Ascending aorta (tissue), 2 donors: Measurements from ENCODE around the gene SLC5A1. TPM values are rescaled to one million over a fixed set of nuclear protein-coding genes. Genes with fewer than 3 reads are reported as not detected.
"Not testable (repeated sequence)": the region's sequence is repeated elsewhere in the genome, so short reads cannot be mapped to it uniquely, and the experiment has no call there.

Experiments
- DNase-seq, 2 donors: peaks; one replicate each; pipeline ENCODE4 v3.0.0-alpha.2; 2019; ENCODE audit warnings: low spot score in 2 of 2
- H3K27ac ChIP-seq, 2 donors: fragments of 200-600 bp; sonication (generic); one replicate each; pipeline ENCODE4 v1.5.1; 2016 to 2017; ENCODE audit warnings: mild to moderate bottlenecking in 1 of 2
- H3K27me3 ChIP-seq: fragments of 200-600 bp; sonication (generic); one replicate; pipeline ENCODE4 v1.5.1; 2017
- H3K36me3 ChIP-seq, 2 donors: fragments of 200-600 bp; sonication (generic); one replicate each; pipeline ENCODE4 v1.5.1; 2016
- H3K4me1 ChIP-seq, 2 donors: fragments of 200-600 bp; sonication (generic); one replicate each; pipeline ENCODE4 v1.5.1; 2016 to 2017; ENCODE audit warnings: mild to moderate bottlenecking in 1 of 2
- H3K4me3 ChIP-seq, 2 donors: fragments of 200-600 bp; sonication (generic); one replicate each; pipeline ENCODE4 v1.5.1; 2016 to 2017; ENCODE audit warnings: mild to moderate bottlenecking in 1 of 2
- H3K9me3 ChIP-seq, 2 donors: fragments of 200-600 bp; sonication (generic); one replicate each; pipeline ENCODE4 v1.5.1; 2016
- intact Hi-C: fragments of 100-400 bp; cut with DNase I; formaldehyde crosslinking; loops from one replicate; pipeline ENCODE4 v1.15.1; 2023
- total RNA-seq: library from RNA; depleted of rRNA; stranded (reverse); fragments of >200 nt; gene quantifications from one replicate; pipeline ENCODE4 v1.1.0, GENCODE V29; 2016
- TF ChIP-seq, protein P1 (sequence below), 3 experiments: fragments of 200-600 bp in 2 of 3; fragments of 450-650 bp in 1 of 3; sonication (generic) in 2 of 3; IDR thresholded peaks; one replicate each; pipeline ENCODE4 v1.5.1; 2016 to 2019; ENCODE audit warnings: antibody characterized with exemption in 3 of 3, mild to moderate bottlenecking in 1 of 3, moderate library complexity in 1 of 3

Gene SLC5A1
- total RNA-seq, 1 donor from 2014 or later = not detected

DNA sequence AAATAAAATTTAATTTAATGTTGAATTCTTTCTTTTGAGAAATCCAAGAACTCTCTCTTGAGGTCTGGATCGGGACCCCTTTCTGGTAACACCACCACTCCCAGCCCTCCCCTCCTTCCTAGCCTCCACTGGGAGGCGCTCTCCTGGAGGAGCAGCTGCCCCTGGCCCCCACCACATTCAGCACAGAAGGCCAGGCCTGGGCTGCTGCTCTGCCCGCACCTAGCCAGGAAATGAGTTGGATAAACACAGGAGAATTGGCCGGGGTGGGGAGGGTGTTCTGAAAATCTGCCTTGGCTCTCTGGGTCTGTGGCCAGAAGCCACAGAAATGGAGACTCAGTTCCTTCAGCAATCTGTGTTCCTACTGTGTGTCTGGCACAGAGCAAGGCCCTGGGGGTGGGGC lies 84.8 kb downstream of the SLC5A1 start:
- no peaks in the 10 kb centered on the region for H3K36me3 ChIP-seq
- no peak for DNase-seq
- H3K9me3 ChIP-seq = no peaks in the 10 kb centered on the region
- no peak overlapping the region for H3K4me3 ChIP-seq
- TF ChIP-seq, protein P1, sequence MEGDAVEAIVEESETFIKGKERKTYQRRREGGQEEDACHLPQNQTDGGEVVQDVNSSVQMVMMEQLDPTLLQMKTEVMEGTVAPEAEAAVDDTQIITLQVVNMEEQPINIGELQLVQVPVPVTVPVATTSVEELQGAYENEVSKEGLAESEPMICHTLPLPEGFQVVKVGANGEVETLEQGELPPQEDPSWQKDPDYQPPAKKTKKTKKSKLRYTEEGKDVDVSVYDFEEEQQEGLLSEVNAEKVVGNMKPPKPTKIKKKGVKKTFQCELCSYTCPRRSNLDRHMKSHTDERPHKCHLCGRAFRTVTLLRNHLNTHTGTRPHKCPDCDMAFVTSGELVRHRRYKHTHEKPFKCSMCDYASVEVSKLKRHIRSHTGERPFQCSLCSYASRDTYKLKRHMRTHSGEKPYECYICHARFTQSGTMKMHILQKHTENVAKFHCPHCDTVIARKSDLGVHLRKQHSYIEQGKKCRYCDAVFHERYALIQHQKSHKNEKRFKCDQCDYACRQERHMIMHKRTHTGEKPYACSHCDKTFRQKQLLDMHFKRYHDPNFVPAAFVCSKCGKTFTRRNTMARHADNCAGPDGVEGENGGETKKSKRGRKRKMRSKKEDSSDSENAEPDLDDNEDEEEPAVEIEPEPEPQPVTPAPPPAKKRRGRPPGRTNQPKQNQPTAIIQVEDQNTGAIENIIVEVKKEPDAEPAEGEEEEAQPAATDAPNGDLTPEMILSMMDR (IDR thresholded peaks at IDR 0.05) = no peak
- intact Hi-C loops = no loop called here
- H3K4me1 ChIP-seq = no peaks in the 10 kb centered on the region
- H3K27me3 ChIP-seq = no peaks in the 10 kb centered on the region
- H3K27ac ChIP-seq = no peak overlapping the region

DNA sequence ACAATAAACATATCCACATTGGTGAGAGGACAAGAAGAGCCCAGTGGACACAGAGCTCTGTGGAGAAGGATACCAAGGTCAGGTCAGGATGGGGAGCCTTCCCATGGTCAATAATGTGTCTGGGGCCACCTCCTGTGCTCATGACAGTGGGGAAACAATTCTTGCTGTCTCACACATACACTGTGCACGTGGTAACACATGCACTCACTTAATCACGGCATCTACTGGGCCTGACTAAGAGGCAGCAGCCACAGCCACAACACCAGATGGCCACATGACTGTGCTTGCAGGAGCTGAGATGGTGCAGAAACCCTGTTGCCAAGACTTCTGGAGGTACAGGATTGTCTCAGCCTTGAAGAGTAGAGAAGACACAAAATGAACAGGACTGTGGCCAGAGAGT lies 87.4 kb downstream of the SLC5A1 start:
- TF ChIP-seq, protein P1 (IDR thresholded peaks at IDR 0.05) = no peak
- Histone ChIP-seq H3K27ac (no peak overlapping the region), H3K36me3 (no peaks in the 10 kb centered on the region), H3K4me3 (no peak overlapping the region), H3K27me3 (no peaks in the 10 kb centered on the region), H3K4me1 (no peaks in the 10 kb centered on the region), H3K9me3 (no peaks in the 10 kb centered on the region)
- no peak for DNase-seq
- intact Hi-C loops = no loop called here

DNA sequence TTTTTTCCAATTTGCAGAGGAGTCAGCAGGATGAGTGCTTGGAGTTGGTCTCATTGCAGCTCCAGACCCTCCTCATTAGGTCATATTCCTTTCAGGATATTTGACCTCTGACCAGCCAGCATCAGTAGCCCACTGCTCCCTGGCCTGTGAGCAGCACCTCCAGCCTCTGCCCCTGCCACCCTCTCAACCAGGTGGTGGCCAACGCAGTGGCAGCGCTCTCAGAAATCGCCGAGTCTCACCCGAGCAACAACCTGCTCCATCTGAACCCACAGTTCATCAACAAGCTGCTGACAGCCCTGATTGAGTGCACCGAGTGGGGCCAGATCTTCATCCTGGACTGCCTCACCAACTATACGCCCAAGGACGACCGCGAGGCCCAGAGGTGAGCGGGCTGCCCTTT lies 89.1 kb downstream of the SLC5A1 start:
- Histone ChIP-seq H3K4me1 (no peaks in the 10 kb centered on the region), H3K4me3 (no peak overlapping the region), H3K9me3 (no peaks in the 10 kb centered on the region), H3K36me3 (no peaks in the 10 kb centered on the region), H3K27ac (no peak overlapping the region), H3K27me3 (no peaks in the 10 kb centered on the region)
- no peak for DNase-seq
- intact Hi-C loops = no loop called here
- TF ChIP-seq, protein P1 (IDR thresholded peaks at IDR 0.05) = no peak

DNA sequence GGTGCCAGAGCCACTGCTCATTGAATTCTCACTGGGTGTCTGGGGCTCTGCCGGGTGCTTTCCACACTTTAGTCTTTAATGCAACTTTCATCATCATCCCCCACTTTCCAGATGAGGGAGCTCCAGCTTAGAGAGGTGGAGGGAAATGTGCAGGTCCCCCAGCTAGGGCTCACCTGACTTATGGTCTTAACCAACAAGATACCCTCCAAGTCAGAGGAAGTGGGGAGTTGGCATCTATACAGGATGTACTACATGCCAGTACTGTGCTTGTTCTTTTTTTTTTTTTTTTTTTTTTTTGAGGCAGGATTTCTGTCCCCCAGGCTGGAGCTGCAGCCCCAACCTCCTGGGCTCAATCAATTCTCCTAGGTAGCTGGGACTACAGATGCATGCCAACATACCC lies 89.7 kb downstream of the SLC5A1 start:
- TF ChIP-seq, protein P1 (IDR thresholded peaks at IDR 0.05) = no peak
- Histone ChIP-seq H3K9me3 (no peaks in the 10 kb centered on the region), H3K27me3 (no peaks in the 10 kb centered on the region), H3K4me3 (no peak overlapping the region), H3K36me3 (no peaks in the 10 kb centered on the region), H3K27ac (no peak overlapping the region), H3K4me1 (no peaks in the 10 kb centered on the region)
- DNase-seq = no peak
- intact Hi-C loops = no loop called here

DNA sequence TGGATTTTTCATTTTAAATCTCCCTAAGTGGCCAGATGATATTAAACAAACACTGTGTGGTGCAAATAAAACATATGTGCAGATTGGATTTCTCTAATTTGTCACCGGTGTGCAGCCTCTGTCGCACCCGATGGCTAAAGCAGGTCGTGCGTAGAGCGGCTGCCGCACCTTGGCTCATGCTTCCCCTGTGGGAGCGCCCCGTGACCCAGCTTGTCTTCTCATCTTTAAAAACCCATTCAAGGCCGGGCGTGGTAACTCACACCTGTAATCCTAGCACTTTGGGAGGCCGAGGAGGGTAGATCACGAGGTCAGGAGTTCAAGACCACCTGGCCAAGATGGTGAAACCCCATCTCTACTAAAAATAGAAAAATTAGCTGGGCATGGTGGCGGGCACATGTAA lies 91.7 kb downstream of the SLC5A1 start:
- H3K27me3 ChIP-seq, DNase-seq, H3K27ac ChIP-seq, H3K9me3 ChIP-seq, intact Hi-C loops, H3K4me3 ChIP-seq, H3K4me1 ChIP-seq, H3K36me3 ChIP-seq: not testable (repeated sequence)

DNA sequence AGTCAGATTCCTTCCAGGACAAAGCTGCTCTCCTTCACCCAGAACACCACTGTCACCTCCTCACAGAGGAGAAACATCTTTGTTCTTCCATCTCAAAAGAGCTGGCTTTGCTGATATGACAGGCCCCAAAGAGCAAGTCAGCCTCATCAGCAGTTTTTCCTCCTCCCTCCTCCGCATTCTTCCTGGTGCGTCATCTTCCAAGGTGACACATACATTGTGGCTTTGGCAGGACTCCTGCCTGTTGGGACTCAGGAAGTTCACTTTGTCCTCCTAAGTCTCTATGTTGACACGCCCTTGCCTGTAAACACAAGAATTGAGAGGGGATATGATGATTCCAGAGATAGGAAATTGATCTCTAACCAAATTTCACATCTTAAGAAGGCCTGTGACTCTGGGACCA lies 92.9 kb downstream of the SLC5A1 start:
- H3K4me3 ChIP-seq, DNase-seq, H3K9me3 ChIP-seq, H3K27ac ChIP-seq, H3K36me3 ChIP-seq, H3K4me1 ChIP-seq, intact Hi-C loops, H3K27me3 ChIP-seq: not testable (repeated sequence)

DNA sequence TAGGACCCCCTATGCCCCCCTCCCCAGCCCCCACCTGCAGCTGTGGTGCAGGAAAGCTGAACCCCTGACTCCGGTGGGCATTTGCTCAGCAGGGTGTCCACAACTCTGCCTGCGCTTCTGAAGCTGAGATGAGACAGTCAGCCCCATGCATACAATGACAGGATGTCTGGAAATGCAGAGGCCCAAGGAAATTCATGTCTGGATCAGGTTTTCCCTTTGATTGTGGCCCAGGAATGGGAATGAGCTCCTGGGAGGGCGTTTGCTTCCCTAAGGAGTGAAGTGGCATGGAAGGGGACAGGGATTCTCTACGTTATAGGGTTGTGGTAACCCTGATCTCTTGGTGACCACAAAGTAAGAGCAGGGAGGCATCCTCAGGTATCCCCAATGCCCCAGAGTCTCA lies 93.8 kb downstream of the SLC5A1 start:
- H3K36me3 ChIP-seq, intact Hi-C loops, H3K4me3 ChIP-seq, H3K27me3 ChIP-seq, H3K9me3 ChIP-seq, DNase-seq, H3K4me1 ChIP-seq, H3K27ac ChIP-seq: not testable (repeated sequence)

DNA sequence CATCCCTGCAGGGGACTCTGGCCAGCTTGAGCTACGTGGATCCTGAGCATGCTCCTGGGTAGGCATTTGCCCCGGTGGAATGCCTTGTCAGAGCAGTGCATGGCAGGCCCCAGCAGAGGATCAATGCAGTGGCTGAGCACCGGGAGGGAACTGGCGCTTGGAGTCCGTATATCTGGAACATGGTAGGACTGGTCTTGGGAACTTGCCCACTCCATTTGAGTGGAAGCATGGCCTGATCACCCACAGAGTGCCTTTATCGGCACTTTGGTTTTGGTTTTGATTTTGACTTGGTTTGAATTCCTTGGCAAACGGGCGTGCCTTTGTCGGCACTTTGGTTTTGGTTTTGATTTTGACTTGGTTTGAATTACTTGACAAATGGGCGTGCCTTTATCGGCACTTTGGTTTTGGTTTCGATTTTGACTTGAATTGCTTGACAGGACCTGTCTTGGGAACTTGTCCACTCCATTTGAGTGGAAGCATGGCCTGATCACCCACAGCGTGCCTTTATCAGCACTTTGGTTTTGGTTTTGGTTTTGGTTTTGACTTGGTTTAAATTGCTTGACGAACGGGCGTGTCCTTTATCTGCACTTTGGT lies 94.8 kb downstream of the SLC5A1 start:
- H3K9me3 ChIP-seq, DNase-seq, H3K4me1 ChIP-seq, H3K36me3 ChIP-seq, intact Hi-C loops, H3K27ac ChIP-seq, H3K27me3 ChIP-seq: not testable (repeated sequence)
- H3K4me3 ChIP-seq = peak overlapping the region; percentile 26 to 42

DNA sequence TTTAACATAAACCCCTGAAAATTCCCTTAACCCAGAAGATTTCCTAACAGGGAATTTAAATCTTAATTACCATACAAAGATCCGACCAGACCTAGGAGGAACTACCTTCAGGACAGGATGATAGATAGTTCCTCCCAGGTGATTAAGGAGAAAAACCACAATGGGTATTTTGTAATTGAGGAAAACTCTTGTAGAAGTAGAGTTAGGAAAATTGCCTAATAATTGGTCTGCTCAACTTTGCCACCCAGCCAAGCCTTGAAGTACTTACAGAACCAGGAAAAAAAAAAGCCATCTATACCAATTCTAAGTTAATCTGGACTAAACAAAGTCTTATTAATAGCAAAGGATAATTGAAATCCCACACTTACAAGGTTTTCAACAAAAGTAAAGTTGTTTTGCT lies 95.5 kb downstream of the SLC5A1 start:
- H3K4me1 ChIP-seq, H3K27me3 ChIP-seq, H3K27ac ChIP-seq, H3K36me3 ChIP-seq, H3K9me3 ChIP-seq, H3K4me3 ChIP-seq, intact Hi-C loops, DNase-seq: not testable (repeated sequence)
